Activated CD8-positive, alpha-beta T cell treated with anti-CD3 and anti-CD28 coated beads, Interleukin-2, amount 10 ng/mL, durations not matched to agents 7 days and 5 days (primary cell): Measurements from ENCODE around the gene ABHD5. TPM values are rescaled to one million over a fixed set of nuclear protein-coding genes. Genes with fewer than 3 reads are reported as not detected.
"Not testable (repeated sequence)": the region's sequence is repeated elsewhere in the genome, so short reads cannot be mapped to it uniquely, and the experiment has no call there.

Experiments
- ATAC-seq: fragments of 150-1000 bp; cut with Tn5 transposase; one replicate; pipeline ENCODE4 v1.10.0; 2021; ENCODE audit warnings: moderate library complexity
- CTCF ChIA-PET: fragments of 350-600 bp; sonication (Branson Sonifier 250); formaldehyde crosslinking; loops from one replicate; lab custom pipeline; 2021; ENCODE audit warnings: antibody characterized with exemption; lab: Charles Lee
- POLR2A ChIA-PET: fragments of 350-600 bp; sonication (Branson Sonifier 250); formaldehyde crosslinking; loops from one replicate; lab custom pipeline; 2021; ENCODE audit warnings: antibody characterized with exemption; lab: Charles Lee
- DNase-seq: peaks from one replicate; pipeline ENCODE4 v3.0.0-alpha.2; 2020
- H3K27ac Mint-ChIP-seq: one replicate; pipeline ENCODE4 v1.8.0; 2021; ENCODE audit warnings: mild to moderate bottlenecking, mixed read lengths
- H3K27me3 Mint-ChIP-seq: one replicate; pipeline ENCODE4 v1.8.0; 2021; ENCODE audit warnings: low read depth, mixed read lengths
- H3K36me3 Mint-ChIP-seq: one replicate; pipeline ENCODE4 v1.8.0; 2021; ENCODE audit warnings: low read depth, mixed read lengths
- H3K4me1 Mint-ChIP-seq: one replicate; pipeline ENCODE4 v1.8.0; 2021; ENCODE audit warnings: low read depth, mixed read lengths
- H3K4me3 Mint-ChIP-seq: one replicate; pipeline ENCODE4 v1.8.0; 2021; ENCODE audit warnings: mild to moderate bottlenecking, mixed read lengths
- H3K9me3 Mint-ChIP-seq: one replicate; pipeline ENCODE4 v1.8.0; 2022; ENCODE audit warnings: mixed read lengths; ENCODE audit not compliant: insufficient read depth
- total RNA-seq, 2 experiments: library from RNA; stranded (reverse); gene quantifications; one replicate each; pipeline ENCODE4 v1.2.3, GENCODE V29; 2021

Gene ABHD5
- total RNA-seq, 2 experiments from 2014 or later = 12.5 to 14.1 TPM

- no peak overlapping the region for H3K27ac Mint-ChIP-seq
- ChIA-PET POLR2A (no interaction called here), CTCF (no interaction called here)
- peaks cover 10% of the 10 kb centered on the region for H3K27me3 Mint-ChIP-seq
- no peaks in the 10 kb centered on the region for H3K36me3 Mint-ChIP-seq
- H3K4me3 Mint-ChIP-seq = no peak overlapping the region
- no peaks in the 10 kb centered on the region for H3K9me3 Mint-ChIP-seq
- DNase-seq (no peak), ATAC-seq (no peak)
- H3K4me1 Mint-ChIP-seq = no peaks in the 10 kb centered on the region
Observed at GRCh38 chr3:43670635-43671522, 19.9 kb upstream of the ABHD5 start.

- Mint-ChIP-seq H3K36me3 (no peaks in the 10 kb centered on the region), H3K27ac (no peak overlapping the region), H3K4me1 (no peaks in the 10 kb centered on the region), H3K9me3 (peaks cover 6% of the 10 kb centered on the region), H3K27me3 (no peaks in the 10 kb centered on the region), H3K4me3 (no peak overlapping the region)
- CTCF ChIA-PET = no interaction called here
- POLR2A ChIA-PET = no interaction called here
- ATAC-seq = no peak
- no peak for DNase-seq
Observed at GRCh38 chr3:43674345-43675085, 16.2 kb upstream of the ABHD5 start.

- H3K9me3 Mint-ChIP-seq = peaks cover 6% of the 10 kb centered on the region
- ChIA-PET CTCF (no interaction called here), POLR2A (no interaction called here)
- peaks cover 2% of the 10 kb centered on the region for H3K27me3 Mint-ChIP-seq
- H3K36me3 Mint-ChIP-seq = no peaks in the 10 kb centered on the region
- no peaks in the 10 kb centered on the region for H3K4me1 Mint-ChIP-seq
- H3K4me3 Mint-ChIP-seq = no peak overlapping the region
- ATAC-seq (no peak), DNase-seq (no peak)
- no peak overlapping the region for H3K27ac Mint-ChIP-seq
Observed at GRCh38 chr3:43675593-43675992, 15.1 kb upstream of the ABHD5 start.

GRCh38 chr3:43676441-43676840 lies 14.3 kb upstream of the ABHD5 start:
- POLR2A ChIA-PET = no interaction called here

GRCh38 chr3:43678375-43678774 lies 12.4 kb upstream of the ABHD5 start:
- H3K27me3 Mint-ChIP-seq, H3K27ac Mint-ChIP-seq, H3K36me3 Mint-ChIP-seq, DNase-seq, H3K4me3 Mint-ChIP-seq, POLR2A ChIA-PET, ATAC-seq, H3K4me1 Mint-ChIP-seq, CTCF ChIA-PET, H3K9me3 Mint-ChIP-seq: not testable (repeated sequence)

More at GRCh38 chr3:43676441-43676840, 14.3 kb upstream of the ABHD5 start:
- H3K4me3 Mint-ChIP-seq = no peak overlapping the region
- CTCF ChIA-PET = no interaction called here
- H3K27me3 Mint-ChIP-seq = peaks cover 2% of the 10 kb centered on the region
- no peaks in the 10 kb centered on the region for H3K36me3 Mint-ChIP-seq
- DNase-seq (no peak), ATAC-seq (no peak)
- no peaks in the 10 kb centered on the region for H3K4me1 Mint-ChIP-seq
- H3K27ac Mint-ChIP-seq = no peak overlapping the region
- H3K9me3 Mint-ChIP-seq = peaks cover 6% of the 10 kb centered on the region

GRCh38 chr3:43678887-43679449 lies 11.8 kb upstream of the ABHD5 start:
- H3K4me3 Mint-ChIP-seq, H3K9me3 Mint-ChIP-seq, H3K36me3 Mint-ChIP-seq, ATAC-seq, CTCF ChIA-PET, DNase-seq, POLR2A ChIA-PET, H3K4me1 Mint-ChIP-seq, H3K27me3 Mint-ChIP-seq, H3K27ac Mint-ChIP-seq: not testable (repeated sequence)

GRCh38 chr3:43680857-43681256 lies 9.9 kb upstream of the ABHD5 start:
- not testable (repeated sequence) for H3K27ac Mint-ChIP-seq

GRCh38 chr3:43684944-43685343 lies 5.8 kb upstream of the ABHD5 start:
- ChIA-PET CTCF (no interaction called here), POLR2A (no interaction called here)
- H3K9me3 Mint-ChIP-seq = no peaks in the 10 kb centered on the region
- no peaks in the 10 kb centered on the region for H3K36me3 Mint-ChIP-seq
- H3K27me3 Mint-ChIP-seq = peaks cover 6% of the 10 kb centered on the region
- DNase-seq (no peak), ATAC-seq (no peak)
- no peak overlapping the region for H3K4me3 Mint-ChIP-seq
- H3K4me1 Mint-ChIP-seq = peaks cover 4% of the 10 kb centered on the region
- H3K27ac Mint-ChIP-seq = no peak overlapping the region

More at GRCh38 chr3:43680857-43681256, 9.9 kb upstream of the ABHD5 start:
- CTCF ChIA-PET, ATAC-seq, H3K36me3 Mint-ChIP-seq, H3K9me3 Mint-ChIP-seq, DNase-seq, H3K27me3 Mint-ChIP-seq, H3K4me3 Mint-ChIP-seq, POLR2A ChIA-PET, H3K4me1 Mint-ChIP-seq: not testable (repeated sequence)

- ChIA-PET CTCF (interaction anchor here (1.0 to 1.1 kb wide), 2 partner anchors 13 to 142 kb away, joined by 3 to 4 read pairs; no protein-coding TSS in a partner anchor), POLR2A (no interaction called here)
- no peaks in the 10 kb centered on the region for H3K9me3 Mint-ChIP-seq
- no peaks in the 10 kb centered on the region for H3K36me3 Mint-ChIP-seq
- ATAC-seq = no peak
- peaks cover 3% of the 10 kb centered on the region for H3K27me3 Mint-ChIP-seq
- no peak overlapping the region for H3K27ac Mint-ChIP-seq
- DNase-seq = no peak
- H3K4me3 Mint-ChIP-seq = no peak overlapping the region
- peaks cover 9% of the 10 kb centered on the region for H3K4me1 Mint-ChIP-seq
Observed at GRCh38 chr3:43685921-43686320, 4.8 kb upstream of the ABHD5 start.

GRCh38 chr3:43686333-43686699 lies 4.4 kb upstream of the ABHD5 start:
- Mint-ChIP-seq H3K9me3 (no peaks in the 10 kb centered on the region), H3K4me3 (no peak overlapping the region), H3K27me3 (peaks cover 3% of the 10 kb centered on the region), H3K4me1 (peaks cover 9% of the 10 kb centered on the region), H3K27ac (no peak overlapping the region), H3K36me3 (no peaks in the 10 kb centered on the region)
- DNase-seq (no peak), ATAC-seq (no peak)
- ChIA-PET CTCF (interaction anchor here (0.7 to 1.1 kb wide), 3 partner anchors 13 to 1052 kb away, joined by 3 to 4 read pairs (median 3); no protein-coding TSS in a partner anchor), POLR2A (no interaction called here)

GRCh38 chr3:43686700-43687498 lies 3.8 kb upstream of the ABHD5 start:
- ChIA-PET CTCF (interaction anchor here (0.7 to 1.1 kb wide), 3 partner anchors 12 to 1053 kb away, joined by 3 to 4 read pairs (median 3); no protein-coding TSS in a partner anchor), POLR2A (no interaction called here)
- no peak overlapping the region for H3K27ac Mint-ChIP-seq
- peaks cover under 1% of the 10 kb centered on the region for H3K36me3 Mint-ChIP-seq
- DNase-seq (no peak), ATAC-seq (no peak)
- H3K9me3 Mint-ChIP-seq = no peaks in the 10 kb centered on the region
- no peak overlapping the region for H3K4me3 Mint-ChIP-seq
- H3K4me1 Mint-ChIP-seq = peaks cover 13% of the 10 kb centered on the region
- H3K27me3 Mint-ChIP-seq = peaks cover 3% of the 10 kb centered on the region
